B cell (primary cell): ENCODE data around the gene HOOK2. TPM values are rescaled to one million over a fixed set of nuclear protein-coding genes. Genes with fewer than 3 reads are reported as not detected.

Experiments used
- ATAC-seq: fragments of 200-7000 bp; cut with Tn5 transposase; one replicate; pipeline ENCODE4 v1.10.0; 2021; ENCODE audit warnings: low read depth, mild to moderate bottlenecking, moderate number of reproducible peaks, moderate library complexity
- CTCF ChIA-PET: fragments of 350-600 bp; sonication (Branson Sonifier 250); formaldehyde crosslinking; loops from one replicate; lab custom pipeline; 2021; ENCODE audit warnings: antibody characterized with exemption, inconsistent platforms; lab: Charles Lee
- POLR2A ChIA-PET: fragments of 350-600 bp; sonication (Branson Sonifier 250); formaldehyde crosslinking; loops from one replicate; lab custom pipeline; 2021; ENCODE audit warnings: antibody characterized with exemption; lab: Charles Lee
- DNase-seq: peaks from one replicate; pipeline ENCODE4 v3.0.0; 2013
- H2AFZ ChIP-seq: 2 replicates; pipeline ENCODE4 v1.6.1; 2012; ENCODE audit warnings: mild to moderate bottlenecking, low read depth, low read length; ENCODE audit not compliant: insufficient read depth, poor library complexity, severe bottlenecking
- H3K27ac ChIP-seq, 2 donors: 1 replicate in 1 of 2; 2 replicates in 1 of 2; pipeline ENCODE4 v1.5.1; 2012 to 2013; ENCODE audit warnings: low read length in 2 of 2, mild to moderate bottlenecking in 2 of 2, moderate library complexity in 1 of 2
- H3K27me3 ChIP-seq, 4 experiments: fragments of 200-600 bp in 1 of 4; sonication (generic) in 1 of 4; replicated peaks in 1 of 4; 1 replicate in 2 of 4; 2 replicates in 2 of 4; pipeline versions ENCODE4 v1.6.1 to v1.7.0; 2013 to 2016; ENCODE audit warnings: low read length in 3 of 4, mild to moderate bottlenecking in 2 of 4, mixed read lengths in 1 of 4, moderate library complexity in 1 of 4; ENCODE audit not compliant: insufficient read depth in 4 of 4, control insufficient read depth in 3 of 4; ENCODE audit errors: control extremely low read depth in 1 of 4
- H3K36me3 ChIP-seq, 2 experiments: replicated peaks in 1 of 2; 1 replicate in 1 of 2; 2 replicates in 1 of 2; pipeline versions ENCODE4 v1.6.1 to v1.7.1; 2013; ENCODE audit warnings: low read length in 1 of 2; ENCODE audit not compliant: insufficient read depth in 2 of 2, control insufficient read depth in 1 of 2; ENCODE audit errors: control extremely low read depth in 1 of 2, extremely low read depth in 1 of 2
- H3K4me1 ChIP-seq, 2 donors: fragments of 200-600 bp in 1 of 2; sonication (generic) in 1 of 2; 1 replicate in 1 of 2; 2 replicates in 1 of 2; pipeline versions ENCODE4 v1.5.1 to v1.6.1; 2013 to 2017; ENCODE audit warnings: low read length in 2 of 2; ENCODE audit not compliant: control insufficient read depth in 2 of 2, insufficient read depth in 2 of 2
- H3K4me2 ChIP-seq: replicated peaks from 2 replicates; pipeline ENCODE3; 2012; ENCODE audit warnings: mild to moderate bottlenecking, low read depth, low read length; ENCODE audit not compliant: poor library complexity, severe bottlenecking
- H3K4me3 ChIP-seq, 5 experiments: fragments of 200-600 bp in 1 of 5; sonication (generic) in 1 of 5; 1 replicate in 3 of 5; 2 replicates in 2 of 5; pipeline versions ENCODE4 v1.5.1 to v1.7.0; 2011 to 2016; ENCODE audit warnings: low read length in 4 of 5, mild to moderate bottlenecking in 4 of 5, low read depth in 2 of 5, control low read depth in 1 of 5, moderate library complexity in 1 of 5; ENCODE audit not compliant: insufficient read depth in 1 of 5; ENCODE audit errors: control extremely low read depth in 1 of 5, extremely low read depth in 1 of 5
- H3K79me2 ChIP-seq: fragments of 200-600 bp; sonication (generic); one replicate; pipeline ENCODE4 v1.6.0; 2016; ENCODE audit warnings: low read length; ENCODE audit not compliant: control insufficient read depth, insufficient read depth
- H3K9ac ChIP-seq: fragments of 200-600 bp; sonication (generic); 2 replicates; pipeline ENCODE4 v1.6.1; 2017; ENCODE audit warnings: mild to moderate bottlenecking, low read length, moderate library complexity
- H3K9me3 ChIP-seq, 3 donors: one replicate each; pipeline versions ENCODE4 v1.6.1 to v1.7.1; 2013; ENCODE audit warnings: low read length in 2 of 3; ENCODE audit not compliant: control insufficient read depth in 2 of 3, insufficient read depth in 1 of 3; ENCODE audit errors: control extremely low read depth in 1 of 3
- H4K20me1 ChIP-seq: 2 replicates; pipeline ENCODE4 v1.6.0; 2012; ENCODE audit warnings: mild to moderate bottlenecking, low read length; ENCODE audit not compliant: insufficient read depth, control insufficient read depth, poor library complexity, severe bottlenecking
- H3K27ac Mint-ChIP-seq: one replicate; pipeline ENCODE4 v1.8.0; 2021; ENCODE audit warnings: mixed read lengths
- H3K27me3 Mint-ChIP-seq: one replicate; pipeline ENCODE4 v1.8.0; 2021; ENCODE audit warnings: mixed read lengths
- H3K4me1 Mint-ChIP-seq: one replicate; pipeline ENCODE4 v1.8.0; 2021; ENCODE audit warnings: mixed read lengths
- H3K4me3 Mint-ChIP-seq: one replicate; pipeline ENCODE4 v1.8.0; 2021; ENCODE audit warnings: mixed read lengths
- H3K9me3 Mint-ChIP-seq: one replicate; pipeline ENCODE4 v1.8.0; 2022; ENCODE audit warnings: mixed read lengths; ENCODE audit not compliant: insufficient read depth
- EZH2 ChIP-seq: IDR thresholded peaks from 2 replicates; pipeline ENCODE4 v1.6.1; 2012; ENCODE audit warnings: borderline replicate concordance, low read depth, mild to moderate bottlenecking, moderate library complexity, low read length; ENCODE audit not compliant: insufficient read depth, poor library complexity, severe bottlenecking
- WGBS: methylation state at CpG from one replicate; pipeline ENCODE4 v1.1.5; 2013; ENCODE audit warnings: missing lambda C conversion rate; ENCODE audit not compliant: insufficient coverage; 5-methylcytosine and 5-hydroxymethylcytosine counted together
- intact Hi-C: fragments of 100-400 bp; cut with micrococcal nuclease; formaldehyde crosslinking; loops from one replicate; pipeline ENCODE4 v1.10.0; 2022
- polyA plus RNA-seq: library from polyadenylated mRNA; depleted of rRNA; stranded (reverse); fragments of >200 nt; gene quantifications from 2 replicates; pipeline ENCODE4 v1.2.3, GENCODE V29; 2012
- total RNA-seq, 2 donors: library from RNA; stranded (reverse); fragments of 120-200 nt in 1 of 2; gene quantifications; 1 replicate in 1 of 2; 2 replicates in 1 of 2; pipeline versions ENCODE4 v1.2.3 to v1.2.4, GENCODE V29; 2013 to 2022
- TF ChIP-seq, protein P1 (sequence below): fragments of 200-600 bp; IDR thresholded peaks from one replicate; pipeline ENCODE4 v1.8.0; 2022; ENCODE audit warnings: antibody characterized with exemption, mild to moderate bottlenecking

The HOOK2 gene
- total and polyA plus RNA-seq, 2 donors (not counting 1 experiment from before 2014, with no cell fraction given), result 30.3 to 33.4 TPM

DNA sequence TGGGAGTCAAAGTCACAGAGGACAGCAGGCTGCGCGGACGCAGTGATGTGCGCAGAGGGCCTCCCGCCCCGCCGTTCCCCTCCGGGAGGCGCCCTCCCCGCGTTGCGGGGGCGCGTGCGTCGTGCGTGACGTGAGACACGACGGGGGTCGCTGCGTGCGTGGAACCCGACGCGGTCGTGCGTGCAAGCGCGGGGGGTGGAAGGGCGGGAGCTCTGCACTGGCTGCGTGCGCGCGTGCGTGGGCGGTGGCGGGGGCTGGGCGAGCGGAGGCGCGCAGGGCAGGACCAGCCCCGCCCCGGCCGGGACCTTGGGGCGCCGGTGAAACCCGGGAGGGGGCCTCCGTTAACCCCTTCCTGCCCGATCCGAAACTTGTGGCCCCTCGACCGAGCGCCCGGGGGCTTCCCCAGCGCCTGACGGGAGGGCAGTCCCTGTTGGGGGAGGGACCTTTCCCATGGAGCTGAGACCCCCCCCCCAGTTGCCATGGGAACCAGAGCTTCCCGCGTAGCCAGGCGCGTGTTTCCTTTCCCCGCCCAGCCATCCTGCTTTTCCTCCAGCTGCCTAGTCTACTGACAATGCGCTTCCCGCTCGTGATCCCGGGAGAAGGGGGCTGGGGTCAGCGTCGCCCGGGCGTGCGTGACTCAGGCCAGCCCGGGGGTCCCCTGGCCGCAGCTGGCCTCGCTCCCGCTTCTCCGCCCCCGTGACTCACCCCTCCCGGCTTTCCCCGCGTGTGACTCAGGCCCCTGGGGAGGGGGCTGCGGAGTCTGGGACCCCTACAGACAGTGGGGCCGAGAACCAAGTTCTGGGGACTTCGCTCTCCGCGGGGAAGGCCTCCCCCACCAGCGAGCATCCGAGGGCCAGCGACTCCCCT is 7.3 kb upstream of the HOOK2 start:
- H3K27me3 ChIP-seq, result no peaks in the 10 kb centered on the region
- Mint-ChIP-seq H3K27me3 (no peaks in the 10 kb centered on the region), H3K9me3 (no peaks in the 10 kb centered on the region), H3K4me1 (peaks cover 44% of the 10 kb centered on the region), H3K27ac (no peak overlapping the region), H3K4me3 (peak overlapping the region; percentile 89)
- DNase-seq, result peak; percentile 99
- peaks cover 68 to 81% of the 10 kb centered on the region in 2 donors for H3K4me1 ChIP-seq
- peak overlapping the region; percentile 96 for H3K4me2 ChIP-seq
- POLR2A ChIA-PET, result interaction anchor here (0.5 to 4.9 kb wide), 4 partner anchors 11 to 135 kb away, joined by 4 to 118 read pairs (median 8); partner anchors contain the start of genes JUNB and RNASEH2A
- intact Hi-C loops, result loop anchor here (1.0 kb wide), 1 partner anchor 8 kb away; no protein-coding TSS in a partner anchor
- under 1% methylated on average over 82 of the region's 88 CpGs for WGBS
- peak; percentile 58 for ATAC-seq
- TF ChIP-seq EZH2, result no peak
- TF ChIP-seq, protein P1, sequence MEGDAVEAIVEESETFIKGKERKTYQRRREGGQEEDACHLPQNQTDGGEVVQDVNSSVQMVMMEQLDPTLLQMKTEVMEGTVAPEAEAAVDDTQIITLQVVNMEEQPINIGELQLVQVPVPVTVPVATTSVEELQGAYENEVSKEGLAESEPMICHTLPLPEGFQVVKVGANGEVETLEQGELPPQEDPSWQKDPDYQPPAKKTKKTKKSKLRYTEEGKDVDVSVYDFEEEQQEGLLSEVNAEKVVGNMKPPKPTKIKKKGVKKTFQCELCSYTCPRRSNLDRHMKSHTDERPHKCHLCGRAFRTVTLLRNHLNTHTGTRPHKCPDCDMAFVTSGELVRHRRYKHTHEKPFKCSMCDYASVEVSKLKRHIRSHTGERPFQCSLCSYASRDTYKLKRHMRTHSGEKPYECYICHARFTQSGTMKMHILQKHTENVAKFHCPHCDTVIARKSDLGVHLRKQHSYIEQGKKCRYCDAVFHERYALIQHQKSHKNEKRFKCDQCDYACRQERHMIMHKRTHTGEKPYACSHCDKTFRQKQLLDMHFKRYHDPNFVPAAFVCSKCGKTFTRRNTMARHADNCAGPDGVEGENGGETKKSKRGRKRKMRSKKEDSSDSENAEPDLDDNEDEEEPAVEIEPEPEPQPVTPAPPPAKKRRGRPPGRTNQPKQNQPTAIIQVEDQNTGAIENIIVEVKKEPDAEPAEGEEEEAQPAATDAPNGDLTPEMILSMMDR, result no peak
- H3K36me3 ChIP-seq, result no peaks in the 10 kb centered on the region
- H3K9me3 ChIP-seq, result no peaks in the 10 kb centered on the region
- H3K79me2 ChIP-seq, result no peaks in the 10 kb centered on the region
- H3K9ac ChIP-seq, result peak overlapping the region; percentile 76
- CTCF ChIA-PET, result interaction anchor here (0.6 to 27.9 kb wide), 5 partner anchors 16 to 1597 kb away, joined by 3 to 1147 read pairs (median 5); partner anchors contain the start of genes JUNB, PRDX2, RNASEH2A and THSD8
- H3K4me3 ChIP-seq, result peak overlapping the region in 4 of 5 experiments; percentile 55 to 64 (median 57)
- no peaks in the 10 kb centered on the region for H4K20me1 ChIP-seq
- H2AFZ ChIP-seq, result no peak overlapping the region
- peak overlapping the region; percentile 92 to 97 for H3K27ac ChIP-seq

DNA sequence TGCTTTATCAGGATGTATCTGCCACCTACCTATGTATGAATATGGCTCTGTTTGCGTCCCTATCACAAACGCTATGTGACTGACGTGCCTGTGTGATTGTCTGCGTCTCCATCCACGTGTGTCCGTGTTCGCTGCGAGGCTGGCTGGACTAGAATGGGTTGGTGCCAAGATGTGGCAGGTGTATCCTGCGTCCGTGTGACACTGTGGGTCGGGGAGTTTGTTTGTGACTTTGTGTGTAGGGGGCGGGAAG is 6.7 kb upstream of the HOOK2 start:
- ATAC-seq (no peak), DNase-seq (no peak)
- intact Hi-C loops, result loop anchor here (1.0 kb wide), 1 partner anchor 8 kb away; no protein-coding TSS in a partner anchor

More for the DNA sequence above, 6.7 kb upstream of the HOOK2 start:
- Histone ChIP-seq H3K9me3 (no peaks in the 10 kb centered on the region), H3K27ac (peak overlapping the region; percentile 92 to 97), H3K9ac (peak overlapping the region; percentile 76), H3K27me3 (no peaks in the 10 kb centered on the region), H2AFZ (no peak overlapping the region), H3K36me3 (no peaks in the 10 kb centered on the region), H3K4me1 (peaks cover 67 to 81% of the 10 kb centered on the region in 2 donors), H3K4me2 (peak overlapping the region; percentile 96), H3K79me2 (no peaks in the 10 kb centered on the region), H3K4me3 (peak overlapping the region in 4 of 5 experiments; percentile 55 to 64 (median 57)), H4K20me1 (no peaks in the 10 kb centered on the region)
- ChIA-PET POLR2A (interaction anchor here (4.9 kb wide), 1 partner anchor 11 kb away, joined by 118 read pairs; the partner anchor contains the start of gene JUNB), CTCF (interaction anchor here (0.6 to 27.9 kb wide), 3 partner anchors 16 to 152 kb away, joined by 3 to 1147 read pairs (median 6); partner anchors contain the start of genes JUNB, PRDX2, RNASEH2A and THSD8)
- 1% methylated on average over 12 of the region's 12 CpGs for WGBS
- H3K9me3 Mint-ChIP-seq, result no peaks in the 10 kb centered on the region
- H3K27ac Mint-ChIP-seq, result no peak overlapping the region
- no peaks in the 10 kb centered on the region for H3K27me3 Mint-ChIP-seq
- H3K4me1 Mint-ChIP-seq, result peaks cover 49% of the 10 kb centered on the region
- H3K4me3 Mint-ChIP-seq, result peak overlapping the region; percentile 89
- TF ChIP-seq EZH2, result no peak
